ENCODE data around the gene EPN1.

Gene EPN1

DNA sequence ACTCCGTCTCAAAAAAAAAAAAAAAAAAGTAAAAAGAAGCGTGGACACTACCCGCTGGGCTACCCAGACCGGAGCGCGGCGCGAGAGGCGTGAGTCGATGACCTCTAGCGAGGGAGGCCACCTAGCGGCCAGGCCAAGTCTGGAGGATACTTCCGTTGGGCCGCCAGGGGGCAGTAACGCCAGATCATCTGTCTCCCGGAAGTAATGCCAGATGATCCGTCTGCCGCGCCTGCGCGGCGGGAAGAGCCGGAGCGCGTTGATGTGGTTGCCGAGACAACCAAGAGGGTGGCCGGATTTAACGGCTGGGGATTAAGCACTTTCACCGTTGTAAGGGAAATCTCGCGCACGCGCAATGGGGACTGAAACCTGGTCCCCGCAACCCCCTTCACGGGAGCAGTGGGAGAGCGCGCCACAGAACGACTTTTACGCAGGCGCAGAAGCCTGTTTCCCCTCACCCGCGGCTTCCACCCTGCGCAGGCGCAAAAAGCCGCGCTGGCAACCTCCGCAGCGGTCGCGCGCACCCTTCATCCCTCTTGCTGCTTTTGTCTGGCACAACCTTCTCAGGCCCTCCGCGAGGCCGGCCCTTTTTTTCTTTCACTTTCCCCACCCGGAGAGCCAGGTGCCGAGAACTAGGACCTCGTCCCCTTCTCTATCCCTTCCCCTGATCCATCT lies 21.2 kb upstream of the EPN1 start:
- H3K4me3 ChIP-seq (ENCODE audit: low read depth, low read length) = peak overlapping the region; percentile 100
- peaks cover 23% of the 10 kb centered on the region for H3K4me1 ChIP-seq
- peak overlapping the region; percentile 99 for H3K4me2 ChIP-seq (ENCODE audit: low read length)
- H3K27me3 ChIP-seq (ENCODE audit: control insufficient read depth, insufficient read depth, low read length) = no peaks in the 10 kb centered on the region
- no peaks in the 10 kb centered on the region for H3K36me3 ChIP-seq (ENCODE audit: control insufficient read depth, insufficient read depth, low read length)
- H3K79me2 ChIP-seq = peaks cover 36% of the 10 kb centered on the region
- TF ChIP-seq, protein P1, sequence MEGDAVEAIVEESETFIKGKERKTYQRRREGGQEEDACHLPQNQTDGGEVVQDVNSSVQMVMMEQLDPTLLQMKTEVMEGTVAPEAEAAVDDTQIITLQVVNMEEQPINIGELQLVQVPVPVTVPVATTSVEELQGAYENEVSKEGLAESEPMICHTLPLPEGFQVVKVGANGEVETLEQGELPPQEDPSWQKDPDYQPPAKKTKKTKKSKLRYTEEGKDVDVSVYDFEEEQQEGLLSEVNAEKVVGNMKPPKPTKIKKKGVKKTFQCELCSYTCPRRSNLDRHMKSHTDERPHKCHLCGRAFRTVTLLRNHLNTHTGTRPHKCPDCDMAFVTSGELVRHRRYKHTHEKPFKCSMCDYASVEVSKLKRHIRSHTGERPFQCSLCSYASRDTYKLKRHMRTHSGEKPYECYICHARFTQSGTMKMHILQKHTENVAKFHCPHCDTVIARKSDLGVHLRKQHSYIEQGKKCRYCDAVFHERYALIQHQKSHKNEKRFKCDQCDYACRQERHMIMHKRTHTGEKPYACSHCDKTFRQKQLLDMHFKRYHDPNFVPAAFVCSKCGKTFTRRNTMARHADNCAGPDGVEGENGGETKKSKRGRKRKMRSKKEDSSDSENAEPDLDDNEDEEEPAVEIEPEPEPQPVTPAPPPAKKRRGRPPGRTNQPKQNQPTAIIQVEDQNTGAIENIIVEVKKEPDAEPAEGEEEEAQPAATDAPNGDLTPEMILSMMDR (IDR thresholded peaks at IDR 0.05) = peak; percentile 99
- H3K9me3 ChIP-seq (ENCODE audit: control insufficient read depth, low read length) = no peaks in the 10 kb centered on the region
- H3K9ac ChIP-seq = peak overlapping the region; percentile 46
- H2AFZ ChIP-seq = peak overlapping the region; percentile 44
- H3K27ac ChIP-seq = peak overlapping the region; percentile 97

DNA sequence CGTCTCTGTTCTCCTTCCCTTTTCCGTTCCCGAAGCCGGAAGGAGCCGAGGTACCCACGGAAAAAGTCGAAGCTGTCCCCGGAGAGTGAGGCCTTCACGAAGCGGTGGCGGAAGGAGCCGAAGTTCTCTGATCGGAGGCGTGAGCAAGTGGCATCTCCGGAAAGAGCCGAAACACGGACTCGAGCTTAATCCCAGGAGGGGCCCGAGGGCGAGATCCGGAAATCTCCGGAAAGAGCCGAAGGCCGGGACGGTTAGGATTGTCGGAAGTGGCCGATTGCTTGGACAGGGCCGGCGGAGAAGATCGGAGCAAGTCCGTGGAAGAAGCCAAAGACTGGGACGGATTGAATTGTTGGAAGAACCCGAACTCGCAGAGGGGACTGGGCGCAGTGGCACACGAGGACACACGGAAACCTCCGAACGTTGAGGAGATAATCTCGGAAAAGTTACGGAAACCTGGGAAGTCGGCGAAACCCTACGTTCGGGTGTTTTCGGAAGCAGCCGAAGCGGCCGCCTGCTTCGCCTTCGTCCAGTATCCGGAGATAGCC lies 20.6 kb upstream of the EPN1 start:
- Histone ChIP-seq H3K4me2 (ENCODE audit: low read length) (peak overlapping the region; percentile 99), H2AFZ (peak overlapping the region; percentile 44), H3K79me2 (peaks cover 42% of the 10 kb centered on the region), H3K9ac (peak overlapping the region; percentile 46), H3K4me1 (peaks cover 23% of the 10 kb centered on the region), H3K27me3 (ENCODE audit: control insufficient read depth, insufficient read depth, low read length) (no peaks in the 10 kb centered on the region), H3K4me3 (ENCODE audit: low read depth, low read length) (peak overlapping the region; percentile 100), H3K27ac (peak overlapping the region; percentile 97), H3K9me3 (ENCODE audit: control insufficient read depth, low read length) (no peaks in the 10 kb centered on the region), H3K36me3 (ENCODE audit: control insufficient read depth, insufficient read depth, low read length) (no peaks in the 10 kb centered on the region)
- TF ChIP-seq, protein P1 (IDR thresholded peaks at IDR 0.05) = no peak

DNA sequence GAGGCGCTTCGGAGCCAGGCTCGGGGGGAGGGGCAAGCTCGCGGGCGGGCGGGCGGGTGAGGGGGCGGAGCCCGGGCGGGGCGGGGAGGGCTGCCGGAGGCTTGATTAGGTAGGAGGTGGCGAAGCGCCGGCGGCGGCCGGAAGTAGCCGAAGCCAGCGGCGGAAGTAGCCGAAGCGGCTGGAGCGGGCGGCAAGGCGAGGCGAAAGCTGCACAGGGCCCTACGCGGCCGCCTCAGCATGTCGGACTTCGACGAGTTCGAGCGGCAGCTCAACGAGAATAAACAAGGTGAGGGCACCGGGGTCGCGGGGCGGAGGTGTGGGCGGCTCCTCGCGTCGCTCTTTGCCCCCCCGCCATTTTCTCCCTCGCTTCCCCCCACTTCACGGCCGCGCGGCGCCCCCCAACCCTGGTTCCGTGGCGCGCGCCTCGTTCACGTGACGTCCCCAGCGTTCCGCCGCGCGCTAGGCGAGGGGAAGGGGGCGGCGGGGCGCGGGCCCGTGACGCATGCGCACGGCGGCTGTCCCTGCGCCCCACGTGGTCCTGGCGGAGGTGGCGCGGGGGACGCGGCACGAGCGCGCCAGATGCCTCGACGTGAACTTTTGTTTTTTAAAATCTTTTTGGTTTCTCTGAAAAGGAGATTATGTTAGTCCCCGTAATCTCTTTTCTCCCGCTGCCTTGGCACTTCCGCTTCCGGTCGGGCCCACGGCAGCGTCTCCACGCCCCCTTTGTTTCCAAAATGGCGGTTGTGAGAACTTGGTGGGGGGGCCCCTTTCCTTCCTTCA lies 20.0 kb upstream of the EPN1 start, which contains the start of gene U2AF2:
TSS of gene U2AF2 (plus strand) at position 168 of the 780 bp plus-strand sequence. CDS start at position 238, 70 bp downstream.
- Histone ChIP-seq H3K4me3 (ENCODE audit: low read depth, low read length) (peak within 1 kb of the TSS; percentile 100), H3K79me2 (peaks cover 49% of the 10 kb centered on the region), H3K36me3 (ENCODE audit: control insufficient read depth, insufficient read depth, low read length) (no peaks in the 10 kb centered on the region), H3K27me3 (ENCODE audit: control insufficient read depth, insufficient read depth, low read length) (no peaks in the 10 kb centered on the region), H3K9me3 (ENCODE audit: control insufficient read depth, low read length) (no peaks in the 10 kb centered on the region), H2AFZ (peak within 1 kb of the TSS; percentile 71), H3K9ac (peak within 1 kb of the TSS; percentile 94), H3K4me2 (ENCODE audit: low read length) (peak within 1 kb of the TSS; percentile 99), H3K4me1 (peaks cover 23% of the 10 kb centered on the region), H3K27ac (peak within 1 kb of the TSS; percentile 97)
- TF ChIP-seq, protein P1 (IDR thresholded peaks at IDR 0.05) = no peak

DNA sequence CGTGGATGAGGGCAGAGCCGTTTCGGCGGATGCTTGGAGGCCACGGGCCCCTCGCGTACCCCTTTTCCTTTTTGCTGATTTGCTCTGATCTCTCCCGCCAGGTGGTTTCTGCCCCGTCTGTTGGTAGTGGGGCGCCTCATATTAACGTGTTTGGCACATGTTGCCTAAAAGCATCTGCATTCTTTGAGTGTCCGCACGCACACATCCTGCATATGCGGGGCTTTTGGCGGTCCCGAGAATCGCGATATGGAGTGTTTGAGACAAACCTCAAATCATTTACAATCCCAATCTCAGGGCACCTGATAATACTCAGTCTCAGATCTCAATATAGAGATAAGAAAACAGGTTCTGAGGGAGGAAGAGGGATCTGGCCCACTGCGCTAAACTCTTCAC lies 19.4 kb upstream of the EPN1 start:
- Histone ChIP-seq H3K4me1 (peaks cover 23% of the 10 kb centered on the region), H3K9ac (no peak overlapping the region), H2AFZ (peak overlapping the region; percentile 71), H3K27me3 (ENCODE audit: control insufficient read depth, insufficient read depth, low read length) (no peaks in the 10 kb centered on the region), H3K79me2 (peaks cover 55% of the 10 kb centered on the region), H3K9me3 (ENCODE audit: control insufficient read depth, low read length) (no peaks in the 10 kb centered on the region), H3K4me3 (ENCODE audit: low read depth, low read length) (peak overlapping the region; percentile 100), H3K27ac (peak overlapping the region; percentile 97), H3K36me3 (ENCODE audit: control insufficient read depth, insufficient read depth, low read length) (no peaks in the 10 kb centered on the region), H3K4me2 (ENCODE audit: low read length) (peak overlapping the region; percentile 99)
- TF ChIP-seq, protein P1 (IDR thresholded peaks at IDR 0.05) = no peak

All from parathyroid adenoma (tissue), 2 donors.